ENCODE data around the gene CBFB.
"Not testable (repeated sequence)": the region's sequence is repeated elsewhere in the genome, so short reads cannot be mapped to it uniquely, and the experiment has no call there.

The CBFB gene

DNA sequence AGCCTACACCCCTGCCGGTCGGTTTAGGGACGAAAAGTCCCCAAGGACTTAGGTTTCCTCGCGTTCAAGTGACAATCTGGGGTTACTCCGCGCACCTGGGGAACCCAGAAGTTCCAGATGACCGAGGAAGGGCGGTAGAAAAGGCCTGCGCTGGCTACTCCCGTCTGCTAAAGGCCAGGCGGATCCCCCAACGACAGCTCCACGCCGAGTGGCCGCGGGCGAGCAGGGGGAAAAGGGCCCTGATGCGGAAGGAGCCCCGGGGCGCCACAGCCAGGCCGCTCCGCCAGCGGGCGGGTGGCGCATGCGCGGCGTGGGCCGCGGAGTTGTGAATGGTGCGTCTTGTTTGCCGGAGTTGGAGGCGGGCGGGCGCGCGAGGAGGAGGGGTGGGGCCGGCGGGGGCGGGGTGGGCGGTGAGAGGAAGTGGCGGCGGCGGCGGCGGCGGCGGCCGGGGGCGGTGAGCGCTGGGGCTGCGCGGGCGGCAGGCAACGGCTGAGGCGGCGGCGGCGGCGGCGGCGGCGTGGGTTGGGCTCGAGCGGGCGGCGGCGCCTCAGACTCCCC is at the start of gene CBFB:
Gene CBFB (plus strand): TSS at position 454 of the 558 bp plus-strand sequence. CDS start 259 bp downstream, outside the sequence.
- peak; percentile 78 to 88 for DNase-seq

DNA sequence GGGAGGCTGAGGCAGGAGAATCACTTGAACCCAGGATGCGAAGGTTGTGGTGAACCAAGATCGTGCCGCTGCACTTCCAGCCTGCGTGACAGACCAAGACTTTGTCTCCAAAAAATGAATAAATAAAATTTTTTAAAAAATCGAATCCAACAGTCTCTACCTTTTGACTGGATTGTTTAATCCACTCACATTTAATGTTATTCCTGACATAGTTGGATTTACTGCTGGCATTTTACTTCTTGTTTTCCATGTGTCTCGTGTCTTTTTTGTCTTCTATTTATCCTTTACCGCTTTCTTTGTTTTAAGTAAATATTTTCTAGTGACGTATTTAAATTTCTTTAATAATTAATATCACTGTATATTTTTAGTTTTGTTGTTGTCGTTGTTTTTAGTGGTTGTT is 45.9 kb upstream of the CBFB start:
- DNase-seq: no peak

DNA sequence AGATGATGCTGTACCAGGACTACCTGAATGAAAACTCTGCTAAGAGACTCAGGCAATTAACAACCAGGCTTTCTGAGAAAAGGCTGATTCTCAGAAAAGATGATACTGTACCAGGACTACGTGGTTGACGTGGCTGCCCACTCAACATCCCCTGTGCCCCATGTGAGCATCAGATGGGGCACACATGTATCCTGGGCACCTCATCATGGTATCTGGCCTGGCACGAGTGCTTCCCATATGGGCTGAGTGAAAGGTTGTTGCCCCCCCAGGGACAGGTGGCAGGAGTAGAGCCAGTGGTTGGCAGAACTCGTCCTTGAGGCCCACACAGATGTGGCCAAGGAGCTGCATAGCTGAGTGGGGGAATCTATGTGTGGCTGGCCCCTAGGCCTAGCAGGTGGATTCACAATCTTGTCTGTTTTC is 44.0 kb upstream of the CBFB start:
- DNase-seq: no peak

DNA sequence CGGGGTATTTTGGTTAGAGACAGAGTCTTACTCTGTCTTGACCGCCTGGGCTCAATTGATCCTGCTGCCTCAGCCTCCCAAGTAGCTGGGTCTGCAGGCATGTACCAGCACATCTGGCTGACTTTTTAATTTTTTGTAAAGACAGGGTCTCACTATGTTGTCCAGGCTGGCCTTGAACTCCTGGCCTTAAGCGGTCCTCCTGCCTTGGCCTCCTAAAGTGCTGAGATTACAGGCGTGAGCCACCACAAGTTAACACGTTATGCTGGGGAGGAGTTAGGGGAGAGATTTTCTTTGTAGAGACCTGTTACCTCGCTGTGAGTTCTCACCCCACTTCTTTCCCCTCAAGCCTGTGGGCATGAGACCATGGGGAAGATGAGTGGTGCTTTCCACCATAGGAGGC is 42.4 kb upstream of the CBFB start:
- DNase-seq: no peak

DNA sequence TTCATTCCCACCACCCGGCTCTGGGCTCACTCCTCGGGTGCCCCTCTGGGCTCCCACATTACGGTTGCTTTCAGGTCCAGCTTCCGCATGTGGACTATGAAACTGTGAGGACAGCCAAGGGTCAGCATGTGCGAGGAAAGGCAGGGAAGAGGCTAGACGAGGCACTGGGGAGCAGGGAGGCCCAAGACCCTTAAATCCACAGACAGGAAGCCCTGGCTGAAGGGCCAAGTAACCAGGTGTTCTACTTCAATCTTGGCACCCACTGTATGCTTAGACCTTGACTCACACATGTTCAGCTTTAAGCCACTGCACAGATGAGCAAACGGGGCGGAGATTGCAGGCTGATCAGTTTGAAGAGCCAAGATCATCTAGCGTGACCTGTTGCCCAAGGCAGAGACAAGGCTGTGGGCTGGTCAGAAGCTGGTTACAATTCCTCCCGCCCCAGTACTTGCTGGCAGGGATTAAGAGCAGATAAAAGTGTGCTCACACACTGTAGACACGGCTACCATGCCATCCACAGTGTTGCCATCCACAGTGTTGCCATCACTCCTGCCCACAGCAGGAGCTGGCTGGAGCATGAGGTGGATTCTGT is 40.7 kb upstream of the CBFB start, which contains the start of gene CES4A:
Gene CES4A (plus strand): TSS at position 393 of the 592 bp plus-strand sequence. CDS start 184 bp downstream, at position 577.
- no peak for DNase-seq

DNA sequence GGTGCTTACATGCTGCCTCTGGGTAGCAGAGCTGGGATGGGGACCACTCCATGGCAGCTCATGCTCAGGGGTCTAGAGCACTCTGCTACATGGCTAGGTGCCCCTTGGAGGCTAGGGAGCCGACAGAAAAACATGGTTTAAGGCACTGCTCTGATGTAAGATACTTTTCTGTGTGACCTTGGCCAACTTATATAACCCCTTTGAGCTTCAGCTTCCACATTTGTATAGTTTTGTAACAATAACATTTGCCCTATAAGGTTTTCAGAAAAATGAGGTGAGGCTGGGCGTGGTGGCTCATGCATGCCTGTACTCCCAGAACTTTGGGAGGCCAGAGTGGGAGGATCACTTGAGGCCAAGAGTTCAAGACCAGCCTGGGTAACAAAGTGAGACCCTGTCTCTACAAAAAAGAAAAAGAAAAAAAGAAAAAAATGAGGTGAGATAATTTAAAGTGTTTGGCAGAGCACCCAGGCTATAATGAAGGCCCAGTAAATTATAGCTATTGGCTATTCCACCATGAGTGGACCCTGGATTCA is 37.3 kb upstream of the CBFB start:
- no peak for DNase-seq

DNA sequence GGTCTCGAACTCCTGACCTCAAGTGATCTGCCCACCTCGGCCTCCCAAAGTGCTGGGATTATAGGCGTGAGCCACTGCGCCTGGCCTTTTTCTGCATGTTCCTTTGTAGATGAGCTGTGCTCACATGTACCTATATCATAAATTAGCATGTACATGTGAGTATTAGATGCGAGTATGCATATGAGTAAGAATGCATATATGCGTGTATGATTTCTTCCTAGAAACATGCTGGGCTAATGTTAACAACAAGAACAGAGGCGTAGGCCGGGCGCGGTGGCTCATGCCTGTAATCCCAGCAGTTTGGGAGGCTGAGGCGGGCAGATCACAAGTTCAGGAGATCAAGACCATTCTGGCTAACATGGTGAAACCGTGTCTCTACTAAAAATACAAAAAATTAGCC is 35.4 kb upstream of the CBFB start:
- DNase-seq: not testable (repeated sequence)

DNA sequence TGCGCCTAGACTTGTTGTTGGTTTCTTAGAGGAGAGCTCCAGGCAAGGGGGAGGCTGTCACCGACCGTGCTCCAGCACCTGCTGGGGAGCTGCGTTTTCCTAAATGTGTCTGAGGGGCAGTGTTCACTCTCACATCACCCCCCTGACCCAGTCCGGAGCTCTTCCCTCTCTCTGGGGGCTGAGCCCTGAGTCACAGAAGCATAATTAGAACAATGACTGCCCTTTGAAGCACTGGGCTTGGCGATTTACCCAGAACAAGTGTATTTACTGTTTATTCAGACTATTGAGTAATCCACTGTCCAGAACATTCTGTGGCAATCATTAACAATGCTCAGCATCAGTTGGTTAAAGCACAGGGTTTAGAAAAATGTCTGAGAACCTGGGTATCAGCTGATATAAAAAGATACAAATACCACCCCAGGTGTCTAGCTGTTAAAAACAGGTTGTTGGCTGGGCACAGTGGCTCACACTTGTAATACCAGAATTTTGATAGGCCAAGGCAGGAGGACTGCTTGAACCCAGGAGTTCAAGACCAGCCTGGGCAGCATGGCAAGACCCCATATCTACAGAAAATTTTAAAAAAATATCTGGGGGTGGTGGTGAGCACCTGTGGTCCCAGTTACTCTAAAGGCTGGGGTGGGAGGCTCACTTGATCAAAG is 32.5 kb upstream of the CBFB start:
- DNase-seq: no peak

DNA sequence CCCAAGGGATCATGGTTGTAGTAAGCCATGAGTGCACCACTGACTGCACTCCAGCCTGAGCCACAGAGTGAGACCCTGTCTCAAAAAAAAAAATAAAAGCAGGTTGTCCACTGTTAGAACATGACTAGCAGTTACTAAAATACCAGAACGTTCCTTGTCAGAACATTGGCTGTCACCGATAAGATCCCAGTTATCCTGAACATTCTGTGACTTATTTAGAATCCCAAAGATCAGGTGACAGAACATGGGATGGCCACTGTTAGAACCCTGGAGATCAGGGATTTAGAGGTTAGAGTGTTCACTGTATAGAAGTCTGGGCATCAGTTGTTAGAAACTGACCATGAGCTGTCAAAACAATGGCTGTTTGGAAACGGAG is 32.0 kb upstream of the CBFB start:
- no peak for DNase-seq

DNA sequence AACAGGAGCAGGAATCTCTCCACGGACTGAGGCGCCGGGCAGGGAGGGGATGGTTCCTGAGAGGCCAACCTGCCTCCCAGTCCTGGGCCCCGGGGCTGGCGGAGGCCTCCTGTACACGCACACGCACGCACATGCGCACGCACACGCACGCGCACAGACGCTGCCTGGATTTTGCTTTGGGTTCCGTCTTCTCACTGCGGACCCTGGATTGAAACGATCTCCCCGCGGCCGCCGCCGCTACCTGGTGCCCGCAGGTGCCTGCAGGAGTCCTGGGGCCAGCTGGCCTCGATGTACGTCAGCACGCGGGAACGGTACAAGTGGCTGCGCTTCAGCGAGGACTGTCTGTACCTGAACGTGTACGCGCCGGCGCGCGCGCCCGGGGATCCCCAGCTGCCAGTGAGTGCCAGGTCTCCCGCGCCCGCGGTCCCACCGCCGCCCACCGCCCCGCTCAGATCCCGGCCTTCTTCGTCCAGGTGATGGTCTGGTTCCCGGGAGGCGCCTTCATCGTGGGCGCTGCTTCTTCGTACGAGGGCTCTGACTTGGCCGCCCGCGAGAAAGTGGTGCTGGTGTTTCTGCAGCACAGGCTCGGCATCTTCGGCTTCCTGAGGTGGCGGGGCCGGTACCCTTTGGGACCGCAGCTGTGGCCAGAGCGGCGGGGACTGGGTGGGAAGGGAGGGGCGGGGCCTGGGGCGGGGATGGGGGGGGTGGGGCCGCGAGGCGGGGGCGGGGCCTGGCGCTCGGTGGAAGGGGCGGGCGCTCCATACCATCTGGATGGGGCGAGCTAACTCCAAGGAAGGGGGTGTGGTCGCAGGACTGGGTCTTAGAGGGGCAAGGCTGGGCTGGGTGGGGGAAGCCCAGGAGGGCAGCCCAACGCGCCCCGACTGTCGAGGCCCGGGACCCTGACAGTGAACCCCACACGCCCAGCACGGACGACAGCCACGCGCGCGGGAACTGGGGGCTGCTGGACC is 28.3 kb upstream of the CBFB start:
- no peak for DNase-seq

DNA sequence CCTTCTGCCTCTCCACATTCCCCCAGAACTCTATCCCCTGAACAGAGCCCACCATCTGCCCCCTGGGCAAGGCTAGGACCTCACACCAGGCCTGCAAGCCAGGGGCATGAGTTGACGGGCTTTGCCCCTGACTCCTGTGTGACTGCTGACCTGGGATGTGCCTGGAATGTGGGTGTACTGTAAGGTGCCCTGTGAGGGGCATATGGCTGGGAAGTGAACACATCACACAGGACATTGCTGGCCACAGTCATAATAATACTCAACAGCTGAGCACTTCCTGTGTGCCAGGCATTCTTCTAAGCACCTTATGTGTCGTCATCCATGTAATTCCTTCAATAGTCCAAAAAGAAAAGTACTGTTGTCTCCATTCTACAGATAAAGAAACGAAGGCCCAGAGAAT is 27.2 kb upstream of the CBFB start:
- DNase-seq: no peak

DNA sequence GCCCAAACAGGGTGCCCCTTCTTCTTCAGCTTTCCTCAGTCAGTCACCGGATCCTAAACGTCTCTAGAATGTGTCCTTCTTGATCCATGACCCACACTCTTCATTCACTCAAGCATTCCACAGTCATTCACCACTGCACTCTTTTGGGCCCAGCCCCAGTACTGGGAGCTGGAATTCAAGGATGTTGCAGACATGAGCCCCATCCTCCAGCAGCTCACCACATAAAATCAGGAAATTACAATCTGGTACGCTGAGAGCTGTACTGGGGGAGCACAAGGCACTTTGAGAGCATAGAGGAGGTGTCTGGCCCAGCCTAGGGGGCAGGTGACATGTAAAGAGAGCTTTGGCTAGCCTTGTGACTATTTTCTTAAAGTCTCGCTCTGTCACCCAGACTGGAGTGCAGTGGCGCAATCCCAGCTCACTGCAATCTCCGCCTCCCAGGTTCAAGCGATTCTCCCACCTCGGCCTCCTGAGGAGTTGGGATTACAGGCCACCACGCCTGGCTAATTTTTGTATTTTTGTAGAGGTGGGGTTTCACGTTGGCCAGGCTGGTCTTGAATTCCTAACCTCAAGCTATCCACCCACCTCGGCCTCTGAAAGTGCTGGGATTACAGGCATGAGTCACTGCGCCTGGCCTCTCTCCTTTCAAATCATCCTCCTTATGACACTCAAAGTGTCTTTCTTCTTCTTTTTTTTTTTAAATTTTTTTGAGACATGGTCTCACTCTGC is 21.9 kb upstream of the CBFB start:
- peak; percentile 37 to 56 for DNase-seq

DNA sequence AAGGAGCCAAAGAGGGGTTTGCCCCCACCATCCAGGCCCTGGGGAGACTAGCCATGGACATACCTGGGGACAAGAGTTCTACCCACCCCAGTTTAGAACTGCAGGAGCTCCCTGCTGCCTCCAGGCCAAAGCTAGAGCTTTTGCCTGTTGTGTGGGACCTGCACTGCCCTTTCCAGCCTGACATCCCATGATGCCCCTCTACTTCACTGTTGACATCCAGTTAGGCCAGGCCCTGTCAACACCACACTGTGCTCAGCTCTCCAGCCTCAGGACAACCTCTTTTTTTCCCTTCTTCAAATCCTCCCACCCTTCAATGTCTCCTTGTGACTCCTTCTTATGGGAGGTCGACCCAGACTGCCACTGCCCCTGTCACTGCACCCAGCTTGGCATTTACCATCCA is 19.8 kb upstream of the CBFB start:
- DNase-seq: no peak

DNA sequence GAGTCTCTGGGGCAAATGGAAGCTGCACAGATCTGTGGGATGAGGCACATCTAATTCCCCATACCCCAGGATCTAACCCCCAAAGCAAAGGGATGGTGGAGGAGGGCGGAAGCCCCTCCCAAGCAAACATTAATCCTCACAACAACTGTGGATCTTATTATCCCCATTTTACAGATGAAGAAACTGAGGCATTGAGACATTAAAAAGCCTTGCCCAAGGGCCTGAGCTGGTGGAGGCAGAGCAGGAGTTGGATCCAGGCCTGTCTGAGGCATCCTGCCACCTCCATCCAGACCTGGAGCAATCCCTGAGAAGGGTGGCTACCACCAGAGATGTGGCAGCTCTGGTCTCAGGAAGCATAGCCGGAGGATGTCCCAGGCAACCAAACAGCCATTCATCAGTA is 17.7 kb upstream of the CBFB start:
- no peak for DNase-seq

DNA sequence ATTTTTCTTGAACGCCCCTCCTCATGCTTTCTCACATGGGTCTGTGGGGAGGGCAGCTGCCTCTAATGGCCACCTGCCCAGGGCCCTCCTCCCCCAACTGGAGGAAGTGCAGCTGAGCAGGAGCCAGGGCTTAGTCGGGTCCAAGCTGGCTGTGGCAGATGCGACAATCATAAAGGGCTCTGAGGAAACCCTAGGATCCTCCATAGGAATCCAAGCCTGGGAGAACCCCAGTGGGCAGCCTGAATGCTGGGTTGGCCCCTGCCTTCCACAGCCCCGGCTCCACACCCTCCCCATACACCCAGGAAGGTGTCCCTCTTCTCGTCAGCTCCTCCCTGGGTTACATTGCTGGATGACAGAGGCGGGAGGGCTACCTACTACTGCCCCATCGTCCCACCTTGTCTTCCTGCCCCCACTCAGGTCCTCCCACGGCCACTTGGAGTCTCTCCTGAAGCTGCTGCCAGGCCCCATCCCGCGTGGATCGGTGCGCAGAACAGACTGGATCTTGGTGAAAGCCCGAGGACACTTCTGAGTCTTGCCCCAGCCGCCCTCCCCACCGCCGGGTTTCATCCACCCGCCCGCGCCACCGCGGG is 15.6 kb upstream of the CBFB start:
- no peak for DNase-seq

DNA sequence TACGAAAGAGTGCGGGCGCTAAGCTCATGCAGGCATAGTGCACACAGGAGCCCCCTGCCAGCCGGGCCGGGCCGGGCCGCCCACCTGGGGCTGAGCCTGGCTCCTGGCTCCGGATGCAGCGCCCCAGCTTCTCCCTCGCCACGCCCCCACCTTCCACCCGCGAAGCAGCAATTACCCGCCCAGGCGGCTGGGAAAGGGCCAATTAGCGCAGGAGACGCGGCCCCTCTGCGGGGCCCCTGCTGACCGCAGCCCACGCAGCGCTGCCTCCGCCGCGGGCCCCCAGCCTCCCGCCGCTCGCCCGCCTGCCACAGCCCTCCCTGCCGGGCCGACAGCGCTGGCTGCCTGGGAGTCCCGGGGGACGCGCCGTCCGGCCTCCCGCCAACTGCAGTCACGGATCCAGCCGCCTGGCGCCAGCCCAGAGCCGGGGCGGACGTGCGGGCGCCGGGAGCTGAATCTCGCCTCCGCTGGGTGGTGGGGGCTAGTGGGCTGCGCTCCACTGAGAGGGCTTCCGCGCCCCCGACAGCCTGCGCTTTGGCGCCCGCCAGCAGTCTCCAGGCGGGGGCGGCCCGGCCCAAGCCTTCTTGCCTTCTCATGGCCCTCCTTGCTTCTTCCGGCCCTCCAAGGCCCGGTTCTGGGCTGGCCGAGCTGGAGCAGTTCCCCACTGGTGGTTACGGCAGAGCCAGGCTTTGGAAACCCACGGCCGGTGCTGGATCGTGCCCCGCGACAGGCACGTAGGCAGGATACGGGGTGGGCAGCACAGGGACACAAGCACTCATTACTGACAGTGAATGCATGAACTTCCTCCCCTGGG is 14.9 kb upstream of the CBFB start:
- no peak for DNase-seq

DNA sequence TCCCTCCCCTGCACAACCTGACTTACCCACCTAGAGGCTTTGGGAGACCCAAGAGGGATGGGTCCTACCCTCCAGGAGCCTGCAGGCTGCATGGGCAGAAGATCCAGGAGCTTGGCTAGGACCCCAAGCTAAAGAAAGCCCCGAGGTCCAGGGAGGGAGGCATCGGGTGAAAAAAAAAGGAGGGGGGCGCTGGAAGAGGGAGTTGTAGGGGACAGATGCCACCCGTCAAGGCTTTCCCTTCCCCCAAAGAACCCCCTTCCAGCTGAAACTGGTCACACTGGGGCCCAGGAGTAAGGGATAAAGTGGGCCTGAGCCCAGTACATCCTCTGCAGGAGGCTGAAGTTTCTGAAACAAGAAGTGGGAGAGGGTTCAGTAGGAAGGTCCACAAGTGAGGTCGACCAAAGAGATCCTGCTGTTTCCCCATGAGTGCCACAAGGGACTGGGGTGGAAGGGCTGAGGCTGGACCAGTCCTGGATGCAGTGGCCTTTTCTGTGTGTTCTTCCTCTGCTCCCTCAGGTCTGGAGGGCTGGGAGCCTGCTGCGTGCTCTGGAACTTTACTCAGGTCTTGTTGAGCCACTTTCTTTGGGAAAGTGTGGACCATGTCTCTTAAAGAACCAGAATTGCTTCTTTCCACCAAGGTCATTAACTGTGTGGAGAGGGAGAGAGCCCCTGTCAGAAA is 14.2 kb upstream of the CBFB start:
- no peak for DNase-seq

DNA sequence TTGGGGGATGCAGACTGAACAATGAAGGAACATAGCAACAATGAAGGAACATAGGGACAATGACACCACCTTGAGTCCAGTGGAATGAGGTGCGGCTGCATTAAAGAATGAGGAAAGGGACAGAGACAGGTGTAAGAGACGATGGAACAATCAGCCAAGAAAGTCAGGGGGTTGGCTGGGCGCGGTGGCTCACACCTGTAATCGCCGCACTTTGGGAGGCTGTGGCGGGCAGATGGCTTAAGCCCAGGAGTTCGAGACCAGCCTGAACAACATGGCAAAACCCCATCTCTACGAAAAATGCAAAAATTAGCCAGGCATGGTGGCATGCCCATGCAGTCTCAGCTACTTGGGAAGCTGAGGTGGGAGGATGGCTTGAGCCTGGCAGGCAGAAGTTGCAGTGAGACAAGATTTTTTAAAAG is 13.6 kb upstream of the CBFB start:
- DNase-seq: no peak

DNA sequence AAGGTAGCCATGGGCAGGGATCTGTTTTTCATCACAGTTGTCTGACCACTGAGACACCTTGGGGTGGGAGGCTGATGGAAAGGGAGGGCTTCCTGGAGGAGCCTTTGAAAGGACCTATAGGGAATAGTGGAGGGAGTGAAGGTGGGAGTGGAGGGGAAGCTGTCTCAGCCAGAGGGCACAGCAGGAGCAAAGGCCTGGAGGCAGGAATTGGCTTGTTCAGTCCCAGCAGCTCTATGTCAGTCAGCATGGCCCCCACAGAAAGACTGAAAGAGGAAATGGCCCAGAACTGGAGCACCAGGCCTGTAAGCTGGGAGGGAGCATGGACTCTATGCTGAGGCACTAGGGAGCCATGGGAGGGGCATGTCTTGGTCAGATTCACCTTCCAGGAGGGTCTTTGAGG is 12.8 kb upstream of the CBFB start:
- DNase-seq: no peak

DNA sequence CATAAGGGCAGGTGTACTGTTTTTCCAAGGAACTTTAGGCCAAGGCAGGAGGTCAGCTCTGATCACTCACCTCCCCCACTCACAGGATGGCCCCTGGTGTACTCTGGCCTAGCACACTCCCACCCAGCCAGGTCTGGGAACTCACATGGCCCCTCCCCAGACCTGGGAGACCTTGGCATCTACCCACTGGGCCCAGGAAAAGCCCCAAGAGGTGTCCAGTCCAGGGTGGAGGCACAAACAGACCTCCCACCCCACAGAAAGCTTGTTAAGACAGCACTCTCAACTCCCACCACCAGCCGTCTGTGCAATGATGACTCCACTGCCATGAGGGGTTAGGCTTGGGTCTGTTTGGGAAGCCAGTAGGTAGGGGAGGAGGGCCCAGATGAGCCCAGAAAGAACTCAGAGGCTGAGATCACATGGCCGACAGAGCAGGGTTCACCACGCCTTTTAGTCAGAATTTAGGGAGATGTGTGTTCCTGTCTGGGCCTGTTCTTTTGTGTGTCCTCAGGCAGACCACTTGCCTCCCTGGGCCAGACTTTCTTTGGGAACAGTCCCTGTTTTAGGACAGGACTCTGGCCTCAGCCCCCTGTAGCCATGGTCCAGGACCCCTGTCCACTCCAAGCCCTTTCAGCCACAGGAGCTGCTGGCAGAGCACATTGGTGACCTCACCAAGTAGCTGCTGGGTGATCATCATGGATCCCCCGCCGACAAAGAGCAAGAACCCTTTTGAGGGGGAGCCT is 12.1 kb upstream of the CBFB start:
- DNase-seq: no peak

Measured in inflammatory macrophage treated with lipopolysaccharide for 1 hour (primary cell).